IPS-20b (cell line): Measurements from ENCODE around the gene CAMK1.

Experiments used
- H3K27ac ChIP-seq: one replicate; pipeline ENCODE4 v1.5.1; 2013; ENCODE audit warnings: low read length
- H3K27me3 ChIP-seq: 2 replicates; pipeline ENCODE4 v1.6.1; 2013; ENCODE audit warnings: mild to moderate bottlenecking, low read length, inconsistent platforms; ENCODE audit not compliant: insufficient read depth
- H3K36me3 ChIP-seq: 2 replicates; pipeline ENCODE4 v1.6.1; 2013; ENCODE audit warnings: low read depth, mild to moderate bottlenecking, inconsistent platforms, low read length, moderate library complexity; ENCODE audit not compliant: insufficient read depth
- H3K4me1 ChIP-seq: 2 replicates; pipeline ENCODE4 v1.6.1; 2013; ENCODE audit warnings: mild to moderate bottlenecking, control low read depth, inconsistent platforms, low read length, moderate library complexity; ENCODE audit not compliant: insufficient read depth
- H3K4me3 ChIP-seq: 2 replicates; pipeline ENCODE4 v1.5.1; 2013; ENCODE audit warnings: mild to moderate bottlenecking, low read length, inconsistent platforms
- H3K9ac ChIP-seq: 2 replicates; pipeline ENCODE4 v1.6.1; 2013; ENCODE audit warnings: low read depth, mild to moderate bottlenecking, inconsistent platforms, low read length, moderate library complexity
- H3K9me3 ChIP-seq: 2 replicates; pipeline ENCODE4 v1.6.1; 2013; ENCODE audit warnings: mild to moderate bottlenecking, low read depth, low read length, inconsistent platforms; ENCODE audit not compliant: insufficient read depth

CAMK1 gene

GRCh38 chr3:9807981-9808344 is 38.2 kb upstream of the CAMK1 start:
- Histone ChIP-seq H3K9ac (no peak overlapping the region), H3K36me3 (peaks cover 43% of the 10 kb centered on the region), H3K27ac (no peak overlapping the region), H3K4me3 (no peak overlapping the region), H3K27me3 (peaks cover 16% of the 10 kb centered on the region), H3K4me1 (peaks cover 3% of the 10 kb centered on the region; the same call in 1 of the 2 replicates), H3K9me3 (no peaks in the 10 kb centered on the region)

DNA sequence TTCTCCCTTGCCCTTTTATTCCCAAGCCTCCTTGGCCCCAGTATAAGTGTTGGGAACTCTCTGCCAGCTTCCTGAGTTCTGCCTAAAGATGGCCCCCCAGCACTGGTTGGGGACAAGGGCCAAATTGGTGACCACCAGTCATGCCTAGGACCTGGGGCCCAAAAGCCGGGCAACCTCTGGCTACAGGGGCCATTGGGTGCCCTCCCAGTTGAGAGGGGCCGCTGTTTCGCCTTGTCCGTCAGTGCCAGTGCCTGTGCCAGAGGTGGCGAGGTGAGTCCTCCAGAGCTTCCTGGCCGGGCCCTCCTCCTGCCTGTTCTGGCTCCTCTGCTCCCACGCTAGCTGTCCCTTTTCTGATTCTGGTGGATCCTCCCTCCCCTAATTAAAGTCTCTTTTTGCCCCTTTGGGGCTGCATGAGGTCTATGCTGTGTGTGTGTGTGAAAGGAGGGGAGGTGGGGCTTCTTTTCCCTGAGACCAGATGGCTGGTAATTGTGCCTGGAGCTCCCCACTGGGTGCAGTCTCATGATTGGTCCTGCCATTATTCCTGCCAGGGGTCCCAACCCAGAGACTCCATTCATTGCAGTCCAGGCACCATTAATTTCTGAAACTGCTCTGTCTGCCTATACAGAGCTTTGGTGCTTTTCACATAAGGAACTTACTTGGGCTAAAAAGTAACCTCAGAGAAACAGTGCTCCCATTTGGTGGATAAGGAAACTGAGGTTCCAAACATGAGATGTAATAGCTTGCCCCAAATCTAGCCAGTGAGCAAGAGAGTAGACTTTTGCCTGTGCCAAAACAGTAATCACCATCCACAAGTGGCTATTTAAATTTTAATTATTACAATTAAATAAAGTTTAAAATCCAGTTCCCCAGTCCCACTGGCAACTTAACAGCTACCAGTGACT is 37.2 kb upstream of the CAMK1 start:
- peaks cover 51% of the 10 kb centered on the region for H3K36me3 ChIP-seq
- H3K9ac ChIP-seq, result no peak overlapping the region
- H3K4me1 ChIP-seq, result peaks cover 3% of the 10 kb centered on the region; the same call in 1 of the 2 replicates
- H3K4me3 ChIP-seq, result no peak overlapping the region
- H3K27ac ChIP-seq, result no peak overlapping the region
- H3K9me3 ChIP-seq, result no peaks in the 10 kb centered on the region
- H3K27me3 ChIP-seq, result peaks cover 16% of the 10 kb centered on the region

- Histone ChIP-seq H3K27ac (no peak overlapping the region), H3K4me3 (no peak overlapping the region), H3K27me3 (peaks cover 8% of the 10 kb centered on the region), H3K36me3 (peaks cover 59% of the 10 kb centered on the region), H3K9ac (no peak overlapping the region), H3K4me1 (peaks cover 3% of the 10 kb centered on the region; the same call in 1 of the 2 replicates), H3K9me3 (no peaks in the 10 kb centered on the region)
Measured at GRCh38 chr3:9806137-9806536, 36.4 kb upstream of the CAMK1 start.

- Histone ChIP-seq H3K4me3 (no peak overlapping the region), H3K36me3 (peaks cover 71% of the 10 kb centered on the region), H3K4me1 (no peaks in the 10 kb centered on the region; the same call in 1 of the 2 replicates), H3K27ac (no peak overlapping the region), H3K9ac (no peak overlapping the region), H3K27me3 (no peaks in the 10 kb centered on the region), H3K9me3 (no peaks in the 10 kb centered on the region)
Measured at GRCh38 chr3:9804996-9805395, 35.2 kb upstream of the CAMK1 start.

DNA sequence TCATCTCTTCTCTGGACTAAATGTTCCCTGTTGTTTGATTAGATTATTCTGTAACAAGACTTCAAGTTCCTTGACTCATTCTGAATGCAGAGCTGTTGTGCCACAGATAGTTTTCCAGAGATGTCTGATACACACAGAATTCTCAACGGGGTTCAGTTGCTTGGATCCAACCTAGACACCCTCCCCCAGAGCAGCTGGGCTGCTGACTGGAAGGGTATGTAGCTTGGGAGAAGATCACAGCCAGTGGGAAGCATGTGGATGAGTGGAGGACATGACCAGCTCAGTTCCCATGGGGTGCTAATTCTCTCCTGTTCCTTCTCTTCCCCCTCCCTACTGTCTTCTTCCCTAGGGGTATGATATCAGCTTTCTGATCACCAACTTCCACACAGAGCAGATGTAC is 33.7 kb upstream of the CAMK1 start:
- Histone ChIP-seq H3K4me3 (no peak overlapping the region), H3K27me3 (no peaks in the 10 kb centered on the region), H3K27ac (no peak overlapping the region), H3K9ac (no peak overlapping the region), H3K36me3 (peaks cover 86% of the 10 kb centered on the region), H3K9me3 (no peaks in the 10 kb centered on the region), H3K4me1 (no peaks in the 10 kb centered on the region)

DNA sequence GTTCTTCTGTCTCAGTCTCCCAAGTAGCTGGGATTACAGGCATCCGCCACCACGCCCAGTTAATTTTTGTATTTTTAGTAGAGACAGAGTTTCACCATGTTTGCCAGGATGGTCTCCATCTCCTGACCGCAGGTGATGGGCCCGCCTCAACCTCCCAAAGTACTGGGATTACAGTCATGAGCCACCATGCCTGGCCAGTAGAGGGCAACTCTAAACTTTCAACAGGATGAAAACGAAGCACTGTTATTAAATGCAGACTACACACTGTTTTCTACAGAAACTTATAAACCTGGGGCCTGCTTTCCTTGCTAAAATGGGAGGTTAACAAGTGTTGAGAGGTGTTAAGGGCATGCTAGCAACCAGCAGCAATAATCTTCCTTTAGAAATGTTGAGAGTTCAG is 30.8 kb upstream of the CAMK1 start:
- peaks cover 89% of the 10 kb centered on the region for H3K36me3 ChIP-seq
- H3K27ac ChIP-seq, result no peak overlapping the region
- H3K27me3 ChIP-seq, result no peaks in the 10 kb centered on the region
- H3K9ac ChIP-seq, result no peak overlapping the region
- H3K9me3 ChIP-seq, result no peaks in the 10 kb centered on the region
- H3K4me1 ChIP-seq, result no peaks in the 10 kb centered on the region
- no peak overlapping the region for H3K4me3 ChIP-seq

GRCh38 chr3:9797196-9797945 is 27.6 kb upstream of the CAMK1 start:
- no peak overlapping the region for H3K9ac ChIP-seq
- H3K4me1 ChIP-seq, result no peaks in the 10 kb centered on the region; the same call in 1 of the 2 replicates
- H3K27me3 ChIP-seq, result no peaks in the 10 kb centered on the region
- no peaks in the 10 kb centered on the region for H3K9me3 ChIP-seq
- no peak overlapping the region for H3K4me3 ChIP-seq
- H3K36me3 ChIP-seq, result peaks cover 70% of the 10 kb centered on the region
- H3K27ac ChIP-seq, result no peak overlapping the region

GRCh38 chr3:9795207-9795606 is 25.5 kb upstream of the CAMK1 start:
- H3K4me3 ChIP-seq, result no peak overlapping the region
- H3K9me3 ChIP-seq, result no peaks in the 10 kb centered on the region
- H3K9ac ChIP-seq, result no peak overlapping the region
- H3K27me3 ChIP-seq, result no peaks in the 10 kb centered on the region
- H3K4me1 ChIP-seq, result no peaks in the 10 kb centered on the region; the same call in 1 of the 2 replicates
- H3K27ac ChIP-seq, result no peak overlapping the region
- peaks cover 58% of the 10 kb centered on the region for H3K36me3 ChIP-seq

GRCh38 chr3:9794400-9794799 is 24.7 kb upstream of the CAMK1 start:
- no peak overlapping the region for H3K27ac ChIP-seq
- H3K9me3 ChIP-seq, result no peaks in the 10 kb centered on the region
- H3K9ac ChIP-seq, result no peak overlapping the region
- H3K36me3 ChIP-seq, result peaks cover 58% of the 10 kb centered on the region
- 0 out of 2 replicates have a peak overlapping the region, but pooled peaks have one; percentile 25 for H3K4me3 ChIP-seq
- H3K27me3 ChIP-seq, result no peaks in the 10 kb centered on the region
- no peaks in the 10 kb centered on the region; the same call in 1 of the 2 replicates for H3K4me1 ChIP-seq

GRCh38 chr3:9793161-9793781 is 23.5 kb upstream of the CAMK1 start:
- Histone ChIP-seq H3K9me3 (no peaks in the 10 kb centered on the region), H3K9ac (peak overlapping the region; percentile 99), H3K27ac (peak overlapping the region; percentile 100), H3K4me3 (peak overlapping the region; percentile 92), H3K36me3 (peaks cover 53% of the 10 kb centered on the region), H3K4me1 (no peaks in the 10 kb centered on the region; the same call in 1 of the 2 replicates), H3K27me3 (no peaks in the 10 kb centered on the region)

GRCh38 chr3:9792405-9793160 is 22.8 kb upstream of the CAMK1 start, which contains the start of the genes ARPC4 and TADA3:
Gene ARPC4 (plus strand): TSS chr3:9793082. CDS start chr3:9793122, 40 bp downstream.
Gene TADA3 (minus strand): TSS chr3:9792473. CDS start chr3:9791466, 1,007 bp downstream.
- Histone ChIP-seq H3K36me3 (peaks cover 50% of the 10 kb centered on the region), H3K27me3 (no peaks in the 10 kb centered on the region), H3K4me1 (no peaks in the 10 kb centered on the region; the same call in 1 of the 2 replicates), H3K27ac (peak within 1 kb of the TSS; percentile 100), H3K4me3 (peak within 1 kb of the TSS; percentile 92), H3K9ac (peak within 1 kb of the TSS; percentile 99), H3K9me3 (no peaks in the 10 kb centered on the region)
